BLaER1 (cell line): ENCODE results near the gene DENND1A.
A peak's percentile ranks its signal among the peaks of the same experiment; 100 is the strongest.

ENCODE experiments used
- H3K27ac ChIP-seq: shearing (Covaris generic); formaldehyde crosslinking; 2 replicates; pipeline ENCODE4 v1.8.1; 2022
- H3K27me3 ChIP-seq: shearing (Covaris generic); formaldehyde crosslinking; 2 replicates; pipeline ENCODE4 v1.8.1; 2022
- H3K36me3 ChIP-seq: shearing (Covaris generic); formaldehyde crosslinking; 2 replicates; pipeline ENCODE4 v1.8.1; 2022
- H3K4me1 ChIP-seq: shearing (Covaris generic); formaldehyde crosslinking; 2 replicates; pipeline ENCODE4 v1.8.1; 2022
- H3K4me2 ChIP-seq: shearing (Covaris generic); formaldehyde crosslinking; 2 replicates; pipeline ENCODE4 v1.8.1; 2022
- H3K4me3 ChIP-seq: shearing (Covaris generic); formaldehyde crosslinking; 2 replicates; pipeline ENCODE4 v1.8.1; 2022
- H3K9ac ChIP-seq: shearing (Covaris generic); formaldehyde crosslinking; 2 replicates; pipeline ENCODE4 v1.8.1; 2022
- H3K9me3 ChIP-seq: shearing (Covaris generic); formaldehyde crosslinking; 2 replicates; pipeline ENCODE4 v1.8.1; 2022
- H4K20me1 ChIP-seq: shearing (Covaris generic); formaldehyde crosslinking; 2 replicates; pipeline ENCODE4 v1.8.1; 2022
- Cebpa-rat ChIP-seq: shearing (Covaris generic); IDR thresholded peaks from 2 replicates; pipeline ENCODE4 v1.8.1; 2022

The DENND1A gene

GRCh38 chr9:123622711-123623241, 307.1 kb downstream of the DENND1A start:
- H3K27me3 ChIP-seq: no peaks in the 10 kb centered on the region
- H3K36me3 ChIP-seq: peaks cover 12% of the 10 kb centered on the region; the same call in 1 of the 2 replicates
- H3K27ac ChIP-seq: no peak overlapping the region
- no peak overlapping the region for H3K9ac ChIP-seq
- TF ChIP-seq Cebpa-rat: no peak
- no peak overlapping the region for H3K4me3 ChIP-seq
- H4K20me1 ChIP-seq: no peaks in the 10 kb centered on the region
- H3K9me3 ChIP-seq: no peaks in the 10 kb centered on the region
- no peaks in the 10 kb centered on the region for H3K4me1 ChIP-seq
- no peak overlapping the region for H3K4me2 ChIP-seq

GRCh38 chr9:123620239-123620638, 309.7 kb downstream of the DENND1A start:
- Histone ChIP-seq H3K4me1 (peaks cover 15% of the 10 kb centered on the region), H3K36me3 (peaks cover 8% of the 10 kb centered on the region; the same call in 1 of the 2 replicates), H4K20me1 (no peaks in the 10 kb centered on the region), H3K4me3 (no peak overlapping the region), H3K27ac (no peak overlapping the region), H3K9me3 (no peaks in the 10 kb centered on the region), H3K4me2 (no peak overlapping the region), H3K9ac (no peak overlapping the region), H3K27me3 (no peaks in the 10 kb centered on the region)
- TF ChIP-seq Cebpa-rat: no peak

GRCh38 chr9:123617952-123618678, 311.8 kb downstream of the DENND1A start:
- no peak for TF ChIP-seq Cebpa-rat
- Histone ChIP-seq H3K27ac (no peak overlapping the region), H3K9ac (no peak overlapping the region), H3K4me2 (no peak overlapping the region), H3K4me1 (peaks cover 19% of the 10 kb centered on the region), H3K4me3 (no peak overlapping the region), H3K36me3 (peaks cover 8% of the 10 kb centered on the region; the same call in 1 of the 2 replicates), H3K27me3 (no peaks in the 10 kb centered on the region), H4K20me1 (no peaks in the 10 kb centered on the region), H3K9me3 (no peaks in the 10 kb centered on the region)

- Histone ChIP-seq H4K20me1 (no peaks in the 10 kb centered on the region), H3K9ac (no peak overlapping the region), H3K9me3 (no peaks in the 10 kb centered on the region), H3K4me1 (peaks cover 19% of the 10 kb centered on the region), H3K4me2 (no peak overlapping the region), H3K4me3 (no peak overlapping the region), H3K27me3 (no peaks in the 10 kb centered on the region), H3K27ac (no peak overlapping the region), H3K36me3 (peaks cover 12% of the 10 kb centered on the region; the same call in 1 of the 2 replicates)
- no peak for TF ChIP-seq Cebpa-rat
Observed at GRCh38 chr9:123617286-123617685, 312.6 kb downstream of the DENND1A start.

GRCh38 chr9:123616707-123617106, 313.2 kb downstream of the DENND1A start:
- TF ChIP-seq Cebpa-rat: no peak
- H4K20me1 ChIP-seq: no peaks in the 10 kb centered on the region
- no peak overlapping the region for H3K27ac ChIP-seq
- no peak overlapping the region for H3K4me3 ChIP-seq
- H3K9ac ChIP-seq: no peak overlapping the region
- H3K4me1 ChIP-seq: peaks cover 19% of the 10 kb centered on the region
- no peaks in the 10 kb centered on the region for H3K9me3 ChIP-seq
- no peak overlapping the region for H3K4me2 ChIP-seq
- H3K27me3 ChIP-seq: no peaks in the 10 kb centered on the region
- peaks cover 12% of the 10 kb centered on the region; the same call in 1 of the 2 replicates for H3K36me3 ChIP-seq

- peak overlapping the region; percentile 53 for H3K4me2 ChIP-seq
Observed at GRCh38 chr9:123615381-123615780, 314.5 kb downstream of the DENND1A start.

GRCh38 chr9:123614306-123615263, 315.3 kb downstream of the DENND1A start:
- no peak for TF ChIP-seq Cebpa-rat
- Histone ChIP-seq H3K9me3 (no peaks in the 10 kb centered on the region), H3K4me1 (peaks cover 19% of the 10 kb centered on the region), H3K27ac (no peak overlapping the region), H3K27me3 (no peaks in the 10 kb centered on the region), H3K4me2 (peak overlapping the region; percentile 53), H3K4me3 (no peak overlapping the region), H4K20me1 (no peaks in the 10 kb centered on the region), H3K36me3 (peaks cover 12% of the 10 kb centered on the region; the same call in 1 of the 2 replicates), H3K9ac (no peak overlapping the region)

More at GRCh38 chr9:123615381-123615780, 314.5 kb downstream of the DENND1A start:
- H3K9me3 ChIP-seq: no peaks in the 10 kb centered on the region
- no peaks in the 10 kb centered on the region for H3K27me3 ChIP-seq
- no peak for TF ChIP-seq Cebpa-rat
- H3K9ac ChIP-seq: no peak overlapping the region
- H3K36me3 ChIP-seq: peaks cover 12% of the 10 kb centered on the region; the same call in 1 of the 2 replicates
- H3K4me1 ChIP-seq: peaks cover 19% of the 10 kb centered on the region
- no peak overlapping the region for H3K27ac ChIP-seq
- H3K4me3 ChIP-seq: no peak overlapping the region
- no peaks in the 10 kb centered on the region for H4K20me1 ChIP-seq

- Histone ChIP-seq H3K9me3 (no peaks in the 10 kb centered on the region), H4K20me1 (no peaks in the 10 kb centered on the region), H3K4me1 (peaks cover 14% of the 10 kb centered on the region), H3K4me2 (no peak overlapping the region), H3K9ac (no peak overlapping the region), H3K36me3 (peaks cover 9% of the 10 kb centered on the region; the same call in 1 of the 2 replicates), H3K27me3 (no peaks in the 10 kb centered on the region), H3K4me3 (no peak overlapping the region), H3K27ac (no peak overlapping the region)
- no peak for TF ChIP-seq Cebpa-rat
Observed at GRCh38 chr9:123611226-123611625, 318.7 kb downstream of the DENND1A start.

- H3K4me1 ChIP-seq: no peaks in the 10 kb centered on the region; the same call in 1 of the 2 replicates
- TF ChIP-seq Cebpa-rat: no peak
Observed at GRCh38 chr9:123609844-123610243, 320.1 kb downstream of the DENND1A start.

More at GRCh38 chr9:123609844-123610243, 320.1 kb downstream of the DENND1A start:
- H3K27ac ChIP-seq: no peak overlapping the region
- H3K9ac ChIP-seq: no peak overlapping the region
- H3K36me3 ChIP-seq: peaks cover 14% of the 10 kb centered on the region; the same call in 1 of the 2 replicates
- no peak overlapping the region for H3K4me3 ChIP-seq
- H3K4me2 ChIP-seq: no peak overlapping the region
- H4K20me1 ChIP-seq: no peaks in the 10 kb centered on the region
- H3K27me3 ChIP-seq: no peaks in the 10 kb centered on the region
- no peaks in the 10 kb centered on the region for H3K9me3 ChIP-seq
